Measurements from ENCODE around the gene UBE2O.
A peak's percentile ranks its signal among the peaks of the same experiment; 100 is the strongest.
"Not testable (repeated sequence)": the region's sequence is repeated elsewhere in the genome, so short reads cannot be mapped to it uniquely, and the experiment has no call there.

Gene UBE2O

DNA sequence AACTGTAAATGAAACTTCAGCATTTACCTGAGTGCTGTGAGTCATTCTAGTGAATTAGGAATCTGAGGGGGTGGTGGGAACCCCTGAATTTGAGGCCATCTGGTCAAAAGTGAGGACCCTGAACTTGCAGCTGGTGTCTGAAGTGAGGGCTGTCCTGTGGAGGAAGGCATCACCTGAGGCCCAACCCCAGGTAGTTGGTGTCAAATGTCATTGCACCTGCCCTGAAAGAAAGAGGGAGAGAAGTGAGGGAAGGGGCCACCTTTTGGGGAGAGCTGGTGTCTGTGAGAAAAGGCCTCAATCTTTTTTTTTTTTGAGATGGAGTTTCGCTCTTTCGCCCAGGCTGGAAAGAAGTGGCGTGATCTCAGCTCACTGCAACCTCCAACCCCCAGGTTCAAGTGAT, 86.7 kb downstream of the UBE2O start:
- no peak for DNase-seq

- DNase-seq = no peak
These were observed 87.6 kb downstream of the UBE2O start for GRCh38 chr17:76365256-76365903.

DNA sequence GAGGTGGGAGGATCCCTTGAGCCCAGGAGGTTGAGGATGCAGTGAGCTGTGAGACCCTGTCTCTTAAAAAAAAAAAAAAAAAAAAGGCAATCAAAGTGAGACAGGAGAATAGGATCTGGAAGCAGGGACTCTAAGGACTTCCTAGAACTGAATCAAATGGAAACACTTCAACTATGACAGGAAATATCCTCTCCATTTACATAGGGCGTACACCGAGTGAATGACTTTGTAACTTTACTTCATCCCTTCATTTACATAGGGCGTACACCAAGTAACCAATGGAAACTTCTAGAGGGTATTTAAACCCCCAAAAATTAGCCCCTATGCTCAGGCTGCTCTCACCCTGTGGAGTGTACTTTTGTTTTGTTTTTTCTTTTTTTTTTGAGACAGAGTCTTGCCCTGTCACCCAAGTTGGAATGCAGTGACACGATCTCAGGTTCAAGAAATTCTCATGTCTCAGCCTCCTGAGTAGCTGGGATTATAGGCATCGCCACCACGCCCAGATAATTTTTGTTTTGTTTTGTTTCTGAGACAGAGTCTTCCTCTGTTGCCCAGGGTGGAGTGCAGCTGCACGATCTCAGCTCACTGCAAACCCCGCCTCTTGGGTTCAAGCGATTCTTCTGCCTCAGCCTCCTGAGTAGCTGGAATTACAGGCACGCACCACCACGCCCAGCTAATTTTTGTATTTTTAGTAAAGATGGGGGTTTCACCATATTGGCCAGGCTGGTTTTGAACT, 89.7 kb downstream of the UBE2O start:
- DNase-seq = no peak

DNA sequence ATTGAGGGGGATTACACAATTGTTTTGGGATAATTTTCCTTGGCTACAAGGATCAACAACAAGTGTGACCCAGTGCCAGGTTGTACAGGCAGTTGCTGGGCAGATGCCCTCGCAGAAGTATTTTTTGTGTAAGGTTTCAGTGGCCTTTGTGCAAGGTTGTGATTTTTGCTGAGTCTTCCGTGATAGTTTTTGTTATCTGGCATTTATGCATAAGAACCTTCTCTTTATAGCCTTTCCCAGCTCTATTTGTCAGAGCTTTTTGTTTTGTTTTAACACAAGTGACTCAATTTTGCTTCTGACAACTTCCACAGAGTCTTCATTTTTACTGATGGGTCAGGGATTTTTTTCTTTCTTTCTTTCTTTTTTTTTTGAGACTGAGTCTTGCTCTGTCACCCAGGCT, 92.5 kb downstream of the UBE2O start:
- no peak for DNase-seq

DNA sequence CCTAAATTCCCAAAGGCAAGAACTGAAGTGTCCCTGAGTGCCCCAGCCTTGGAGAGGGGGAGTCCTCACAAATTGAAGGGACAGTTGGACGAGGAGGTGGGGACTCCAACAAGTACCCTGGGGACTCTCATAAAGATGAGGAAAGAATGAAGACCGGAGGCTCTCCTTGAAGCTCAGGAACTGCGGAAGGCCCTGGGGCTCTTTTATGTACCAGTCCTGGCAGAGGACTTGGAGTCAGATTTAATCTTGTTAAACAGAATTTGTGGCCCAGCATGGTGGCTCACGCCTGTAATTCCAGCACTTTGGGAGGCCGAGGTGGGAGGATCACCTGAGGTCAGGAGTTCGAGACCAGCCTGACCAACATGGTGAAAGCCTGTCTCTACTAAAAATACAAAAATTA, 93.2 kb downstream of the UBE2O start:
- not testable (repeated sequence) for DNase-seq

DNA sequence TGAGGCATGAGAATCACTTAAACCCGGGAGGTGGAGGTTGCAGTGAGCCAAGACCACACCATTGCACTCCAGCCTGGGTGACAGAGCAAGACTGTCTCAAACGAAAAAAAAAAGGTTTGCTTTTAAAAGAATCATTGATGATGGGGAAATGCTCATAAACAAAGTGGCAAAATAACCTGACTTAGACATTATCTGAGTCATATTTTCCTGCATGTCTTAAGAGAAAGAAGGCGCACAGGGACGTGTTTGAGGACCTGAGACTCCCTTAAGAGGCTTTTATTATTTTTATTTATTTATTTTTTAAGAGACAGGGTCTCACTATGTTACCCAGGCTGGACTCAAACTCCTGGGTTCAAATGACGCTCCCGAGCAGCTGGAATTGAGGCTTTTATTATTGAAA, 93.6 kb downstream of the UBE2O start:
- DNase-seq = no peak

DNA sequence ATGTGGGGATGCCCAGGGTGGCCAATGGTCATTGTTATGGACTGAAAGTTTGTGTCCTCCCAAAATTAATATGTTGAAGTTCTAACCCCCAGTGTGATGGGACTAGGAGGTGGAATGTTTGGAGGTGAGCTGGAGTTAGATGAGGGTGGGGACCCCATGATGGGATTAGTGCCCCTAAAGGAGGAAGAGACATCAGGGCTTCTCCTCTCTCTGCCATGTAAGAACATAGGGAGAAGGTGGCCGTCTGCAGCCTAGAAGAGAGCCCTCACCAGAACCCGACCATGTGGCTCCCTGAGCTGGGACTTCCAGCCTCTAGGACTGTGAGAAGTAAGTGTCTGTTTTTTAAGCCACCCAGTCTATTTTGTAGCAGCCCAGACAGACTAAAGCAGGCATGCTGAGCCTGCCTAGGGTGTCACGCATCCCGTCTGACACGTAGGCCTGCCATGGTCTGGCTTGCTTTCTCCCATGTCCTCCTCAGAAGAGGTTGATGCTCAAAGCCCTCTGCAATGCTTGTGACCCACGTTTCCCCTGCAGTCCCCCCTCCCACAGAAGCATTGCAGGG, 95.3 kb downstream of the UBE2O start:
- DNase-seq = no peak

- DNase-seq = no peak
These were observed 96.0 kb downstream of the UBE2O start for GRCh38 chr17:76356803-76357456.

GRCh38 chr17:76354747-76355310, 98.1 kb downstream of the UBE2O start:
- peak; percentile 44 for DNase-seq

DNA sequence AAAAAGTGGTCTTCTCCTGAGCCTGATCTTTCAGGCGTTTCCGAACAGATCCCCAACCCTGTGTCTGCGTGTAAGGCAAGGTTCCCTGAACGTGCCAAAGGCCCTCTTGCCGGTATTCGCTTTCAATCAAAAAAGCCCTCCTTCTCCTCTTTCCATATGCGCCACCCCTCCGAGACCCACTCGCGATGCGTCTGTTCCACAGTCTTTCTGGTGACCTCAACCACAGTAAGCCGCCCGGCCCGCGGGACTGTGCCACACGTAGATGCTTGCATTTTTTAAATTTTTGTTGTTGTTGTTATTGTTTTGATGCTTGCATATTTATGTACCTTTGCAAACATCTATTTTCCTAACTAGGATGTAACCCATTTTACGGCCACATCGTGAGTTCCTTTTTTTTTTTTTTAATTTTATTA, 98.6 kb downstream of the UBE2O start:
- DNase-seq = no peak

DNA sequence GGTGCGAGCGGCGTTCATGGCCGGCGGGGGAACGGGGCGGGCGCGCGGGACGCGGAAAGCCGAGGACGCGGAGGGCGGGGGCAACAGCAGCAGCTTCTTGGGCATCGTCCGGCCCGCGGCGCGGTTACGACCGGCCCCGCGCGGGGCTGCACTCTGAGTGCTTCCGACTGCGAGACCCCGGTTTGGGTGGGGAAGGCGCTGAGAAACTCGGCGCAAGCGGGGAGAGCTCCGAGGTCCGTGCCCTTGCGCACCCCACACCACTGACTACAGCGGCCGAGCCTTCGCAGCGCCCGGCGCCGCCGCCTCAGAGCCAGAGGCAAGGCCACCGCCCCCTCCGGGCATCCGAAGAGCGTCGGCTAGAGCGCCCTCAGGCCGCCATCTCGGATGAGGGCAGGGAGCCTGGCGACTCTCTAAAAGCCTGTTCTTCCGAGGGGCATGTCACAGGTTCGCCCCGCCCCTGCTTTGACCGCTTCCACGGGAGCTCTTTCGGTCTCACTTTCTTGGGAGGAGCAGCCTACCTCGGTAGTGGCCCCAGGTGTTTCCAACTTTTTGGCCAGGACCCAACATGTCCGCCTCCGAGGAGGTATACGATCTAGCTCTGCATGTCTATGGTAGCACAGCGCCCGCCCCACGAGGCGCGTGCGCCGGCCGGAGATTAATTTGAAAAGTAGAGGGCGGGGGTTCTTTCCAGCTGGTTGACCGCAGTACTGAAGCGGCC, 99.2 kb downstream of the UBE2O start, which contains the start of gene PRPSAP1:
TSS of gene PRPSAP1 (minus strand) at position 318 of the 718 bp plus-strand sequence. CDS start at position 105, 213 bp downstream.
- peak; percentile 90 for DNase-seq

DNA sequence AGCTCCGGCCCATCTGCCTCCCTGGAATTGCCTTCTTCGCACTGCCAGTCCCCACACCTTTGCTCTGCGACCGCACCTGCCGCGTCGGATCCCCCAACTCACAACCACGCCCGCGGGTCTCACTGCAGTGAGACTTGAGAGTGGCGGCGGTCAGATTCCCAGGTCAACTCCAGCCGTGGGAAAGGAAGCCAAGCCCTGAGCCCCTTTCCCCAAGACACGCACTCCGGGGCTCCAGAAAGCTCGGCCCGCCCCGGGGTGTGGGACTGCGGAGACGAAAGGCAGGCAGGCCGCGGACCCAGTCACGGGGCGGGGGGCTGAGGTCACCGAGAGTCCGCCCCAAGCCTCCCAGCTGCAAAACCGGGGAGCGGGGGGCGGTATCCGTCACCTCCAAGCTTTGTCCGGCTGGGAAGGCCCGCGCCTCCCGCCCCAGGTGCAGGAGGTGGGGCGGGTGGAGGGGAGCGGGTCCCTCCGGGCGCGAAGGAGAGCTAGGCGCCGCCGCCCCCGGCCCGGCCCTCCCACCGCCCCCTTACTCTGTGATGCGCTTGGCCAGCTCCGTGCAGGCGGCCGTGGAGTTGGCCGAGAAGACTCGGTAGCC, 99.9 kb downstream of the UBE2O start:
- peak; percentile 15 for DNase-seq

- no peak for DNase-seq
These were observed 101.4 kb downstream of the UBE2O start for GRCh38 chr17:76351526-76352071.

DNA sequence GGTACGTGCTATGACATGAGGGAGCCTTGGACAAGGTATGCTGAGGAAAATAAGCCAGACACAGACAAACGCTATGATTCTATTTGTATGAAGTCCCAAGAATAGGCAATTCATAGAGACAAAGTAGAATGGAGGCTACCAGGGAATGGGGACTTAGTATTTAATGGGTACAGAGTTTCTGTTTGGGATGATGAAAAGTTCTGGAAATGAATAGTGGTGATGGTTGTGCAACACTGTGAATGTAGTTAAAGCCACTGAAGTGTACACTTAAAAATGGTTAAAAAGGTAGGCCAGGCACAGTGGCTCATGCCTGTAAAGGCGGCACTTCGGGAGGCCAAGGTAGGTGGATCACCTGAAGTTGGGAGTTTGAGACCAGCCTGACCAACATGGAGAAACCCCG, 102.5 kb downstream of the UBE2O start:
- no peak for DNase-seq

- not testable (repeated sequence) for DNase-seq
These were observed 106.0 kb downstream of the UBE2O start for GRCh38 chr17:76346936-76347335.

GRCh38 chr17:76345377-76345974, 107.5 kb downstream of the UBE2O start:
- DNase-seq = no peak

DNA sequence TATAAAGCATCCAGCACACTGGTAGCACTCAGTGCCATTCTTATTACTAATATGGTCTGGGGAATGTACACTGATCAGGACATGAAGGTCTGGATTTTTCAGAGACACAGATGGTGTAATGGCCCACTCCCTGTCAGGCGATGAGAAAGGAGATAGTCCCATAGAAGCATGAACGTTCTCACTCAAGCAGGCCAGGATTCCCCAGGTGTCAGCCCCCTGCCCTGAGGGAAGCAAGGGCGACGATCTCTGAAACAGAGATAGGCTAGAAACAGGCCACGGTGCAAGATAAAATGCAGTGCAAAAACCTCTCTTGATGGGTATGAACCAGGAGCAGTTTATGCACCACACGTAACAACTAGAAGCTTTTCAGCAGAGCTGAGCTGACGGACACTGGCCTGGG, 109.8 kb downstream of the UBE2O start:
- no peak for DNase-seq

DNA sequence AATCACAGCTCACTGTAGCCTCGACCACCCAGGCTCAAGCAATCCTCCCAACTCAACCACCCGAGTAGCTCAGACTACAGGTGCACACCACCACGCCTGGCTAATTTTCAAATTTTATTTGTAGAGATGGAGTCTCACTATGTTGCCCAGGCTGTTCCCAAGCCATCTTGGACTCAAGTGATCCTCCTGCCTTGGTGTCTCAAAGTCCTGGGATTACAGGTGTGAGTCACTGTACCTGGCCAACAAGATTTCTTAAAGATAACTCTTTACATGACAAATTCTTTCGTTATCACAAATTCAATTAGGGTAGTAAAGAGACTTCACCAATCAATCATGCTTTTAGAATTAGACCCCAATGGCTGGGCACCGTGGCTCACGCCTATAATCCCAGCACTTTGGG, 111.7 kb downstream of the UBE2O start:
- no peak for DNase-seq

All from activated CD4-positive, alpha-beta T cell treated with anti-CD3 and anti-CD28 coated beads, Interleukin-10, Interleukin-2, amounts not matched to agents 100 ng/mL and 50 ng/mL, durations not matched to agents 16 hours and 8 hours (primary cell).